Ectodermal cell (in vitro differentiated cells): ENCODE data around the gene ZNF385B.

Source experiments
- H3K27ac ChIP-seq: 2 replicates; pipeline ENCODE4 v1.7.0; 2013; ENCODE audit warnings: mild to moderate bottlenecking, low read depth, low read length; ENCODE audit not compliant: insufficient read depth, poor library complexity, severe bottlenecking
- H3K27me3 ChIP-seq: 2 replicates; pipeline ENCODE4 v1.7.0; 2013; ENCODE audit warnings: mild to moderate bottlenecking, low read length; ENCODE audit not compliant: insufficient read depth, control insufficient read depth, poor library complexity, severe bottlenecking
- H3K36me3 ChIP-seq: one replicate; pipeline ENCODE4 v1.7.0; 2013; ENCODE audit warnings: low read length; ENCODE audit not compliant: control insufficient read depth, insufficient read depth
- H3K4me1 ChIP-seq: one replicate; pipeline ENCODE4 v1.7.0; 2013; ENCODE audit warnings: low read length; ENCODE audit not compliant: control insufficient read depth, insufficient read depth
- H3K4me3 ChIP-seq: 2 replicates; pipeline ENCODE4 v1.7.0; 2013; ENCODE audit warnings: low read depth, low read length, control low read depth; ENCODE audit not compliant: insufficient read depth
- H3K9me3 ChIP-seq: 2 replicates; pipeline ENCODE4 v1.7.0; 2013; ENCODE audit warnings: mild to moderate bottlenecking, low read length, moderate library complexity; ENCODE audit not compliant: control insufficient read depth
- WGBS, 2 experiments: methylation state at CpG; one replicate each; pipeline ENCODE4 v1.1.7; 2013; ENCODE audit warnings: missing lambda C conversion rate in 2 of 2; 5-methylcytosine and 5-hydroxymethylcytosine counted together

ZNF385B gene

DNA sequence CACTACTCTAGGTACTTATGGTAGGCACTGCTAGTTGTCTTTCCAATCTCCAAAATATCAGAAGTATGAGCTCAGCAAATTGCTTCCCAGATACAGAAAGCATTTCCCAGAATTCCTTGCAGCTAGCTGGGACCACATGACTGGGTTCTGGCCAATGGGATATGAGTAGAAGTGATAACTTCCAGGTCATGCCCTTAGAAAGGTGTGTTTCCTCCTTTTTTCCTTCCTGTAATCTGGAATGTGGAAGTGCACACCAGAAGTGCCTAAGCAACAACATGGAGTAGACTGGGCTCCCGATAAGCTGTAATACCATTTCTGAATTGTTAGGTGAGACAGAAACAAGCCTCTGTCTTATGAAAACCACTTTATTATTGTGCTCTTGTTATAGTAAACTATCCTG, 279.8 kb downstream of the ZNF385B start:
- no peak overlapping the region for H3K4me3 ChIP-seq
- no peaks in the 10 kb centered on the region for H3K27me3 ChIP-seq
- H3K27ac ChIP-seq: no peak overlapping the region
- H3K36me3 ChIP-seq: no peaks in the 10 kb centered on the region
- H3K9me3 ChIP-seq: no peaks in the 10 kb centered on the region
- H3K4me1 ChIP-seq: no peaks in the 10 kb centered on the region
- WGBS, 2 experiments: 100% methylated on average over 1 of the region's 1 CpG

DNA sequence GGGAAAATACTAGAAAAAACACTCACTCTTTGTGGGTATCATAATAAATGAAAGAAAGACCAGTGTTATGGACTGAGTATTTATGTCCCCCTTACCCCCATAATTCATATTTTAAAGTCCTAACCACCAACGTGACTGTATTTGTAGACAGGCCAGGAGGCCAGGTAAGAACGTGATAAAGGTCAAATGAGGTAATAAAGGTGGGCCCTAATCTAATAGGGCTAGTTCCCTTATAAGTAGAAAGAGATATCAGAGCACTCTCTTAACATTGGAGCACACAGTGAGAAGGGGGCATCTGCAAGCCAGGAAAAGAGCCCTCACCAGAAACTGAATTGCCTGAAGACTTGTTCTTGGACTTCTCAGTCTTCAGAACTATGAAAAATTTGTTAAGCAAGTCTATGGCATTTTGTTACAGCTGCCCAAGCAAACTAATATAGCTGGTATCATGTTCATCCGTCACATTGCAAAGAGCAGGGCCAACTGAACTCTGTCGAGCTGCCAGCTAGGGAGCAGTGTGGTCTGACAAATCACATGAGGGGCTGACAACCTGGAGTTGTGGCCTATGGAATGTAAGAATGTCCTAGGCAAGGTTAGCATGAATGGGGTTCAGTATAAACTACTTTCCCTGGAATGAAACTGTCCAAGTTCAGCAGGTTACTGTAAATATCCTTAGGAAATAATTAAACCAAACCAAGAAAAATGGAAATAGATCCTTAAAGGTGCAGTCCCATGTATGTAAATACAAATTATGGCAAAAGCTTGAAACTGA, 280.9 kb downstream of the ZNF385B start:
- H3K27me3 ChIP-seq: no peaks in the 10 kb centered on the region
- H3K27ac ChIP-seq: no peak overlapping the region
- WGBS, 2 experiments: 77 to 79% methylated on average over 3 to 4 of the region's 4 CpGs
- H3K4me1 ChIP-seq: no peaks in the 10 kb centered on the region
- no peaks in the 10 kb centered on the region for H3K9me3 ChIP-seq
- H3K4me3 ChIP-seq: no peak overlapping the region
- H3K36me3 ChIP-seq: no peaks in the 10 kb centered on the region

- H3K4me3 ChIP-seq: no peak overlapping the region
Observed at GRCh38 chr2:179579800-179580199, 281.6 kb downstream of the ZNF385B start.

DNA sequence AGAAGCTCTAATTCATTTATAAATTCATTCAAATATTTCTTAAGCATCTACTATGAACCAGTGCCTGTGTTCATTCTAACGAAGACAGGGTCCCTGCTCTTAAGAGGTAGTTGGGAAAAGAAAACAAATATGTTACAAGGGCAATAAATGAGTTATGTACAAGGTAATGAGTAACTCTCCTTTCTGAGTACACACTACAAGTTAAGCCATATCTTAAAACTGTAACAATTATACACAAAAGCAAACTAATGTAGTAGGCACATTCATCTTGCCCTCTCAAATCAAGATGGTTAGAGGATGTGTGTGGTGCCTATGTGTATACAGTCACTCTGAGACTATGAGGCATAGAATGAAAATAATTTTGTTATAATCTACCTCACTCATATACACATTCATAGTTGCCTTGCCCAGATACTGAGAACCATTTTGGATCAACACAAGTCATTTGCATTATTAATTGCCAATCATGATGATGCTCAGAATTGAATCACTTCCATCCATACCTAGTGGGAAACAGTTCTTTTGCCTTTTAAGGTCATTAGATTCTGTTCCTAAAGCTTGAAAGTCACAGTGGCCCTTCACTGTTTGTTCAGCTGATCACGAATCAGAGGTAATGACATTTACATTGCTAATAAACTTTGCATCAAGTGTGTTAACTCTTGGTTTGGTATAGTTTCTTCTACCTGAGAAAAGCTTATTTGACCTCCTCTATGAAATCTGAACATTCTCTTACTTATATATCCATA, 283.1 kb downstream of the ZNF385B start:
- Histone ChIP-seq H3K4me1 (no peaks in the 10 kb centered on the region), H3K27ac (no peak overlapping the region), H3K9me3 (no peaks in the 10 kb centered on the region), H3K36me3 (no peaks in the 10 kb centered on the region), H3K27me3 (no peaks in the 10 kb centered on the region), H3K4me3 (no peak overlapping the region)
- 79% methylated on average over 2 of the region's 2 CpGs; no CpG with 5 or more reads in 1 of the 2 experiments for WGBS, 2 experiments

More at GRCh38 chr2:179579800-179580199, 281.6 kb downstream of the ZNF385B start:
- Histone ChIP-seq H3K4me1 (no peaks in the 10 kb centered on the region), H3K36me3 (no peaks in the 10 kb centered on the region), H3K27me3 (no peaks in the 10 kb centered on the region), H3K9me3 (no peaks in the 10 kb centered on the region), H3K27ac (no peak overlapping the region)

DNA sequence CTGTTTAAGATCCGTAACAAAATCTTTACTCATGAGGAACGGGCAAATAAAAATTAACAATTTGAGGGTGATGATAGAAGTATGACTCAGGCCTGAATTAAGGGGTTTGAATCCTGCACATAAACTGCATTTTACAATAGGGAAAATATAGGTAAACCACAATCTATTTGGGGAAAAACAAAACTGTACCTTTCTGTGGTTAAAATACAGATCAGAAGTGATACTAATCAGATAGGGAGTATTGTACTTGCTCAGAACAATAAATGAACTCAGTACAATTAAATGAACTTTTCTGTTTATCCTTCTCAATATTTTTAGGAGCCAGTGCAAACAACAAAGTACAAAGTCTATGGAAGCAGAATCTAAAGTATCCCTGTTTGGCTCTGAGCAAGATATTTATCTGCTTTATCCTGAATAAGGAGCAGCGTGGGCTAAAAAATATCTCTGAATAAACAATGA, 287.3 kb downstream of the ZNF385B start:
- 98 to 100% methylated on average over 1 to 3 of the region's 3 CpGs for WGBS, 2 experiments
- Histone ChIP-seq H3K27ac (no peak overlapping the region), H3K36me3 (no peaks in the 10 kb centered on the region), H3K4me3 (no peak overlapping the region), H3K4me1 (no peaks in the 10 kb centered on the region), H3K27me3 (no peaks in the 10 kb centered on the region), H3K9me3 (no peaks in the 10 kb centered on the region)

- Histone ChIP-seq H3K4me1 (no peaks in the 10 kb centered on the region), H3K27me3 (no peaks in the 10 kb centered on the region), H3K36me3 (no peaks in the 10 kb centered on the region), H3K9me3 (no peaks in the 10 kb centered on the region), H3K4me3 (no peak overlapping the region), H3K27ac (no peak overlapping the region)
- WGBS, 2 experiments: 93 to 100% methylated on average over 1 to 2 of the region's 2 CpGs
Observed at GRCh38 chr2:179572544-179572943, 288.9 kb downstream of the ZNF385B start.

GRCh38 chr2:179571721-179572120, 289.7 kb downstream of the ZNF385B start:
- Histone ChIP-seq H3K9me3 (no peaks in the 10 kb centered on the region), H3K4me3 (no peak overlapping the region), H3K4me1 (no peaks in the 10 kb centered on the region), H3K27ac (no peak overlapping the region), H3K27me3 (no peaks in the 10 kb centered on the region), H3K36me3 (no peaks in the 10 kb centered on the region)
- 78 to 84% methylated on average over 4 of the region's 4 CpGs for WGBS, 2 experiments

- Histone ChIP-seq H3K36me3 (no peaks in the 10 kb centered on the region), H3K27ac (no peak overlapping the region), H3K4me1 (no peaks in the 10 kb centered on the region), H3K9me3 (no peaks in the 10 kb centered on the region), H3K27me3 (no peaks in the 10 kb centered on the region), H3K4me3 (no peak overlapping the region)
- WGBS, 2 experiments: 88 to 95% methylated on average over 1 of the region's 1 CpG
Observed at GRCh38 chr2:179571252-179571651, 290.2 kb downstream of the ZNF385B start.

GRCh38 chr2:179569831-179570233, 291.6 kb downstream of the ZNF385B start:
- Histone ChIP-seq H3K9me3 (no peaks in the 10 kb centered on the region), H3K4me1 (no peaks in the 10 kb centered on the region), H3K4me3 (no peak overlapping the region), H3K27ac (no peak overlapping the region), H3K27me3 (no peaks in the 10 kb centered on the region), H3K36me3 (no peaks in the 10 kb centered on the region)
- 92% methylated on average over 1 of the region's 1 CpG; no CpG with 5 or more reads in 1 of the 2 experiments for WGBS, 2 experiments

- no peaks in the 10 kb centered on the region for H3K9me3 ChIP-seq
- no peaks in the 10 kb centered on the region for H3K4me1 ChIP-seq
- H3K27me3 ChIP-seq: no peaks in the 10 kb centered on the region
- H3K4me3 ChIP-seq: no peak overlapping the region
- H3K27ac ChIP-seq: no peak overlapping the region
- H3K36me3 ChIP-seq: no peaks in the 10 kb centered on the region
- 60 to 76% methylated on average over 2 of the region's 2 CpGs for WGBS, 2 experiments
Observed at GRCh38 chr2:179565807-179566206, 295.6 kb downstream of the ZNF385B start.
